ENCODE results near the gene DUOXA2.

DUOXA2 gene

DNA sequence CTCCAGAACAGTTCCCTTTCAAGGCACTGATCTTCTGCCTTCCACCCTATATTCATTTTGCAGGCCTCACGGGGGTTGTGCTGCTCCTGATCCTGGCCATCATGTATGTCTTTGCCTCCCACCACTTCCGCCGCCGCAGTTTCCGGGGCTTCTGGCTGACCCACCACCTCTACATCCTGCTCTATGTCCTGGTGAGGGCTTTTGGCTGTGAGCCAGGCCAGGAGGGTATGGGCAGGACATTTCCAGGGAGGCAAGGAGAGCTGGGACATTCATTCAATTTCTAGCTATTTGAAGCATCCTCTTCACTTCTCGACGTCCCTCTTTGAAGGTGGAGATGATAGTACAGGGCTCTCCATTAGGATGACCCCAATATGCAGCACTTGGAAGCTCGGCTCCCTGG lies 41.6 kb downstream of the DUOXA2 start:
- FAIRE-seq = no peak
- TF ChIP-seq POLR2A (IDR thresholded peaks at IDR 0.05; ENCODE audit: low read depth, low read length) (no peak), SPI1 (IDR thresholded peaks at IDR 0.05; ENCODE audit: low read depth, low read length) (no peak), POLR2AphosphoS5 (IDR thresholded peaks at IDR 0.05; ENCODE audit: low read depth, low read length) (no peak), POU2F2 (IDR thresholded peaks at IDR 0.05; ENCODE audit: low read depth, low read length) (no peak), TAF1 (IDR thresholded peaks at IDR 0.05; ENCODE audit: low read depth, low read length) (no peak), PAX5 (IDR thresholded peaks at IDR 0.05; ENCODE audit: insufficient read depth, low read length, severe bottlenecking) (no peak)
- DNase-seq (ENCODE audit: insufficient read length, low spot score) = no peak

DNA sequence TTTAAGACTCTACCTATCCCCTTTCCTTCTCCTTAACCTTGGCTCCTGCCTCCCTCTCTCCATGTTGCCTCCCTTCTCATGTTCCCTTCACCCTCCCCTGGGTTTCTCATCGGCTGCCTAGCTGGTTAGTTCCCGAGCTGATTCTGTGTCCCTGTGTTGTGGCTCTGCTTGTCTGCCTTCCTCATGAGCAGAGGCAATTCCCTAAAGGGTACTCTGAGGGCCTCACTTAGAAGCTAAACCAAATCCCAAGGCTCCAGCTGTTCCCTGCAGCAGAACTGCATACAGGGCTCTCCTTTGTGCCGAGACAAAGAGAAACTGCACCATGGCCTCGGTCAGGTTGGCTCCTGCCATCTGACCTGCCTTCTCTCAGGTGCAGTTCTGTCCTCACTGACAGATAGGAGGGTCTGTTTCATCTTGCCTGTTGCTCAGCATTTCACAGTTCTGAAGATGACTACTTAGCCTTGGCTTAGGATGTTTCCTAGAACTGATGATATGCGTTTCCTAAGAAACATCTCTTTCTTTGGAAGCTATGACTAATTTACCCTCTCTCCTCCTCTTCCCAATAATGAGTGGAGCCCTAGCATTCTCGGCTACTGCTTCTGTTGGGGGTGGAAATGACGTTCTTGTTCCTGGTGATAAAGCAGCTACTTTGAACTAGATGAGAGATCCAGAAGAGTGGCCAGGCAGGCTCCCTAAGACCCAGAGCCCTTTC lies 42.8 kb downstream of the DUOXA2 start:
- no peak for FAIRE-seq
- no peak for TF ChIP-seq POLR2AphosphoS5 (IDR thresholded peaks at IDR 0.05; ENCODE audit: low read depth, low read length)
- TF ChIP-seq TAF1 (IDR thresholded peaks at IDR 0.05; ENCODE audit: low read depth, low read length) = no peak
- TF ChIP-seq POU2F2 (IDR thresholded peaks at IDR 0.05; ENCODE audit: low read depth, low read length) = no peak
- TF ChIP-seq POLR2A (IDR thresholded peaks at IDR 0.05; ENCODE audit: low read depth, low read length) = no peak
- TF ChIP-seq SPI1 (IDR thresholded peaks at IDR 0.05; ENCODE audit: low read depth, low read length) = no peak
- TF ChIP-seq PAX5 (IDR thresholded peaks at IDR 0.05; ENCODE audit: insufficient read depth, low read length, severe bottlenecking) = no peak
- no peak for DNase-seq (ENCODE audit: insufficient read length, low spot score)

DNA sequence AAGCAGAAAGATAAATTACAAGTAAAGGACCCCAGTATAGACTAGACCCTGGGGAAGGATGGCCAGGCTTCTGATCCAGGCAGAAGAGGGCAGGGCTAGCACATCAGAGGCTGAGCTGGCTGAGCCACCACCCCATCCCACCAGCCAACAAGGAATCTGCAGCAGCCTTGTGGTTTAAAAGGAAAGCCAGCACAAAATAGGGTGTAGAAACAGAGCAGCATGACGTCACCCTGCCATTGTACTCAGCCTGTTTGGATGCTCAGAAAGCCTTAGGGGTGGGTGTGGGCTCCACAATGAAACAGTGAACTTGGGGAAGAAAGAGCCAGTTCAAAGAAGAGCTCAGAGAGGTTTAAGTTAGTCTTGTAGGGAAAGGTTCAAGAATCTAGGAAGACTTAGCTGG lies 43.8 kb downstream of the DUOXA2 start:
- no peak for TF ChIP-seq POU2F2 (IDR thresholded peaks at IDR 0.05; ENCODE audit: low read depth, low read length)
- TF ChIP-seq SPI1 (IDR thresholded peaks at IDR 0.05; ENCODE audit: low read depth, low read length) = no peak
- TF ChIP-seq POLR2A (IDR thresholded peaks at IDR 0.05; ENCODE audit: low read depth, low read length) = no peak
- no peak for TF ChIP-seq PAX5 (IDR thresholded peaks at IDR 0.05; ENCODE audit: insufficient read depth, low read length, severe bottlenecking)
- no peak for TF ChIP-seq POLR2AphosphoS5 (IDR thresholded peaks at IDR 0.05; ENCODE audit: low read depth, low read length)
- TF ChIP-seq TAF1 (IDR thresholded peaks at IDR 0.05; ENCODE audit: low read depth, low read length) = no peak
- FAIRE-seq (no peak), DNase-seq (ENCODE audit: insufficient read length, low spot score) (no peak)

- DNase-seq (ENCODE audit: insufficient read length, low spot score) (no peak), FAIRE-seq (no peak)
- TF ChIP-seq PAX5 (IDR thresholded peaks at IDR 0.05; ENCODE audit: insufficient read depth, low read length, severe bottlenecking) (no peak), POLR2AphosphoS5 (IDR thresholded peaks at IDR 0.05; ENCODE audit: low read depth, low read length) (no peak)
Observed at GRCh38 chr15:45161666-45162065, 47.5 kb downstream of the DUOXA2 start.

DNA sequence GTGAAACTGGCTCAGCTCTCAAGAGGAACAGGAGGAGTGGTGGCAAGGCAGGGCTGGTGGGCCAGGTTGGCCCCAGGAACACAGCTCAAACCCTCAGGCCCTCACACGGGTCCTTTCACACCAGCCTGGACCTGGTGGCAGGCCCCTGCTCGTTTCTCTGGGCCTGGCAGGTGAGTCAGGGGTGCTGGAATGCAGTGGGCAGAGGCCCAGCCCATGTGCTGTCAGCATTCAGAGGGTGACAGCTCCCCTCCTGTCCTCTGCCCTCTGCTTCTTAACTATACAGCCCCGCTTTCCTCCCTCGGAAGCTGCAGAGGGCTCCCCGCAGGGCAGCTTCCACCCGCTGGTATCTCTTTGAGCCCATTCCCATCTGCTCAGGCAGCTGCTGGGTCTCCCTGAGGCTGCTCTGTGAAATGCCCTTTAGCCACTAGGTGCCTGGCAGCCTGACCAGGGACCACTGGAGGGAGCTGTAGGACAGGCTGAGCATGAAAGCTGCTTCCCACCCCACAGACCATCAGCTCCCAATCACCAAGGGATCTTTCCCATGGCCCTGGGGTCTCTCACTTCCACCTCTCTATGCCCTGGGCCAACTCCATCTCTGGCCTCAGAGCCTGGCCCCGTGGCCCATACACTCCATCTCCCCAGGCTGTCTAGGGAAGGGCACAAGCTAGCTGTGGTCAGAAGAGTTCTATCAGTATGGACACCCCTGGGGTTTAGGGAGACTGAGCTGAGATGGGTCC lies 48.8 kb downstream of the DUOXA2 start:
- TF ChIP-seq POLR2A (IDR thresholded peaks at IDR 0.05; ENCODE audit: low read depth, low read length) (no peak), PAX5 (IDR thresholded peaks at IDR 0.05; ENCODE audit: insufficient read depth, low read length, severe bottlenecking) (peak; percentile 4)
- DNase-seq (ENCODE audit: insufficient read length, low spot score) (peak; percentile 84), FAIRE-seq (peak; percentile 90)

GRCh38 chr15:45163508-45163856 lies 49.4 kb downstream of the DUOXA2 start:
- no peak for FAIRE-seq
- TF ChIP-seq POLR2A (IDR thresholded peaks at IDR 0.05; ENCODE audit: low read depth, low read length) (no peak), TAF1 (IDR thresholded peaks at IDR 0.05; ENCODE audit: low read depth, low read length) (no peak), POU2F2 (IDR thresholded peaks at IDR 0.05; ENCODE audit: low read depth, low read length) (no peak), POLR2AphosphoS5 (IDR thresholded peaks at IDR 0.05; ENCODE audit: low read depth, low read length) (no peak; the same call in 1 of the 2 replicates), PAX5 (IDR thresholded peaks at IDR 0.05; ENCODE audit: insufficient read depth, low read length, severe bottlenecking) (no peak), SPI1 (IDR thresholded peaks at IDR 0.05; ENCODE audit: low read depth, low read length) (no peak)

DNA sequence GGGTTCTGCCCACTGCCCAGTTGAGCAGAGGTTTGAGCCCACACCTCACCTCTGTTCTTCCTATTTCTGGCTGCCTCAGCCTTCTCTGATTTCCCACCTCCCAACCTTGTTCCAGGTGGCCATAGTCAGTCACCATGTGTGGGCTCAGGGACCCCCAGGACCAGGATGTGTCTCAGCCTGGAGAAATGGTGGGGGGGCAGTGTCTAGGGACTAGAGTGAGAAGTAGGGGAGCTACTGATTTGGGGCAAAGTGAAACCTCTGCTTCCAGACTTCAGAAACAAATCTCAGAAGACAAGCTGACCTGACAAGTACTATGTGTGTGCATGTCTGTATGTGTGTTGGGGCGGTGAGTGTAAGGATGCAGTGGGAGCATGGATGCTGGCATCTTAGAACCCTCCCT lies 50.8 kb downstream of the DUOXA2 start:
- DNase-seq (ENCODE audit: insufficient read length, low spot score) = no peak
- FAIRE-seq = peak; percentile 26

More at GRCh38 chr15:45163508-45163856, 49.4 kb downstream of the DUOXA2 start:
- DNase-seq (ENCODE audit: insufficient read length, low spot score) = no peak

DNA sequence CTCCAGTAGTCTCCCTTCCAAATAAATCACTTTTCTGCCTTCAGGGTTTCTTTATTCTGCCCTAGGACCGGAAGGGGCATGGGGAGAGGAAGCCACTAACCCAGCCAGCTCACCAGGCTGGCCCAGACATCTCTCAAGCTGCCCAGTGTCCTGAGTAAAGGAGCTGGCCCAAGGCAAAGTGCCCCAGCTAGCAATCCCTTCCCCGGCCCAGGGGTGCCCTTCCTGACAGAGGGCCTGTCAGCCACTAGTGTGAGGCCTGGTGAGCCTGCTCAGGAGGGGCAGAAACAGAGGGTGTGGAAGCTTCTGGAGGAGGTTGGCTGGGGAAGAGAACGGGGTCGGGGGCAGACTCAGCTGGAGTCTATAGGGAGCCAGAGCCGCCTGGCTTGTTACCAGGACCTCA lies 51.4 kb downstream of the DUOXA2 start:
- FAIRE-seq (no peak), DNase-seq (ENCODE audit: insufficient read length, low spot score) (no peak)
- TF ChIP-seq POLR2AphosphoS5 (IDR thresholded peaks at IDR 0.05; ENCODE audit: low read depth, low read length) (0 out of 2 replicates have a peak, but pooled peaks have one; percentile 15), SPI1 (IDR thresholded peaks at IDR 0.05; ENCODE audit: low read depth, low read length) (no peak), POU2F2 (IDR thresholded peaks at IDR 0.05; ENCODE audit: low read depth, low read length) (no peak), TAF1 (IDR thresholded peaks at IDR 0.05; ENCODE audit: low read depth, low read length) (no peak), PAX5 (IDR thresholded peaks at IDR 0.05; ENCODE audit: insufficient read depth, low read length, severe bottlenecking) (no peak)

More for the DNA sequence above, 50.8 kb downstream of the DUOXA2 start:
- TF ChIP-seq SPI1 (IDR thresholded peaks at IDR 0.05; ENCODE audit: low read depth, low read length) (no peak), POLR2AphosphoS5 (IDR thresholded peaks at IDR 0.05; ENCODE audit: low read depth, low read length) (no peak), POLR2A (IDR thresholded peaks at IDR 0.05; ENCODE audit: low read depth, low read length) (no peak), PAX5 (IDR thresholded peaks at IDR 0.05; ENCODE audit: insufficient read depth, low read length, severe bottlenecking) (no peak)

GRCh38 chr15:45166834-45167630 lies 52.9 kb downstream of the DUOXA2 start:
- TF ChIP-seq PAX5 (IDR thresholded peaks at IDR 0.05; ENCODE audit: insufficient read depth, low read length, severe bottlenecking) (no peak), POU2F2 (IDR thresholded peaks at IDR 0.05; ENCODE audit: low read depth, low read length) (peak; percentile 23; the same call in 1 of the 2 replicates), SPI1 (IDR thresholded peaks at IDR 0.05; ENCODE audit: low read depth, low read length) (peak; percentile 30), POLR2AphosphoS5 (IDR thresholded peaks at IDR 0.05; ENCODE audit: low read depth, low read length) (peak; percentile 45; the same call in 1 of the 2 replicates), TAF1 (IDR thresholded peaks at IDR 0.05; ENCODE audit: low read depth, low read length) (0 out of 2 replicates have a peak, but pooled peaks have one; percentile 19), POLR2A (IDR thresholded peaks at IDR 0.05; ENCODE audit: low read depth, low read length) (peak; percentile 50; the same call in 1 of the 2 replicates)
- FAIRE-seq = peak; percentile 93
- DNase-seq (ENCODE audit: insufficient read length, low spot score) = peak; percentile 95

All from GM12891 (cell line).